Activated naive CD4-positive, alpha-beta T cell treated with anti-CD3 and anti-CD28 coated beads, Interleukin-2, amount 10 ng/mL, durations not matched to agents 7 days and 5 days (primary cell): Measurements from ENCODE around the gene TSHZ2.
"Not testable (repeated sequence)": the region's sequence is repeated elsewhere in the genome, so short reads cannot be mapped to it uniquely, and the experiment has no call there.

Experiments used
- CTCF ChIA-PET: fragments of 350-600 bp; sonication (Branson Sonifier 250); formaldehyde crosslinking; loops from one replicate; lab custom pipeline; 2021; ENCODE audit warnings: antibody characterized with exemption; lab: Charles Lee
- DNase-seq: peaks from one replicate; pipeline ENCODE4 v3.0.0-alpha.2; 2020
- H3K27ac Mint-ChIP-seq: one replicate; pipeline ENCODE4 v1.8.0; 2021; ENCODE audit warnings: mild to moderate bottlenecking, moderate library complexity, mixed read lengths
- H3K27me3 Mint-ChIP-seq: one replicate; pipeline ENCODE4 v1.8.0; 2021; ENCODE audit warnings: mild to moderate bottlenecking, mixed read lengths
- H3K36me3 Mint-ChIP-seq: one replicate; pipeline ENCODE4 v1.8.0; 2021; ENCODE audit warnings: mixed read lengths
- H3K4me1 Mint-ChIP-seq: one replicate; pipeline ENCODE4 v1.8.0; 2021; ENCODE audit warnings: mixed read lengths
- H3K4me3 Mint-ChIP-seq: one replicate; pipeline ENCODE4 v1.8.0; 2021; ENCODE audit warnings: mild to moderate bottlenecking, moderate library complexity, mixed read lengths
- H3K9me3 Mint-ChIP-seq: one replicate; pipeline ENCODE4 v1.8.0; 2021; ENCODE audit warnings: mixed read lengths

Gene TSHZ2

DNA sequence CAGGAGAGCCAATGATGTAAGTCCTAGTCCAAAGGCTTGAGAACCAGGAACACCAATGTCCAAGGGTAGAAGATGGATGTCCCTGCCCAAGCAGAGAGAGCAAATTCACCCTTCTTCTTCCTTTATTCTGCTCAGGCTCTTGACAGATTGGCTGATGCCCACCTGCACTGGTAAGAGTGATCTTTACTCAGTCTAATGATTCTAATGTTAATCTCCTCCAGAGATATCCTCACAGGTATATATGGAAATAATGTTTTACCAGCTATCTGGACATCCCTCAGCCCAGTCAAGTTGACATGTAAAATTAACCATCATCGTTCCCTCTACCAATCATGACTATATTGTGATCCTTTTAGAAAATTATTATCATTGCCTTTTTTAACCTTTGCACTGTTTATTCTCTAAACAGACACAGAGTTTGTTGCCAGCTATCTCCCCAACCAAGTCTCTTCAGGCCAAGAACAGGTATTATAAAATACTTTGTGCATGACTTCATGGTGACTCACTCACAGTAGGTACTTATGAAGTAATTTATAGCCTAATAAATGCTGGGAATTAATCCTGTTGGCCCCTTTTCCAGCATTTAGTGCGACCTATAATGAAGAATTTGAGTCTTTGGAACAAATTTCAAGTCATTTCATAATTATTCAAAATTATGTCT is 26.2 kb upstream of the TSHZ2 start:
- Mint-ChIP-seq H3K27ac (no peak overlapping the region), H3K4me3 (no peak overlapping the region), H3K4me1 (no peaks in the 10 kb centered on the region), H3K36me3 (no peaks in the 10 kb centered on the region), H3K27me3 (no peaks in the 10 kb centered on the region), H3K9me3 (no peaks in the 10 kb centered on the region)
- CTCF ChIA-PET: no interaction called here
- DNase-seq: no peak

DNA sequence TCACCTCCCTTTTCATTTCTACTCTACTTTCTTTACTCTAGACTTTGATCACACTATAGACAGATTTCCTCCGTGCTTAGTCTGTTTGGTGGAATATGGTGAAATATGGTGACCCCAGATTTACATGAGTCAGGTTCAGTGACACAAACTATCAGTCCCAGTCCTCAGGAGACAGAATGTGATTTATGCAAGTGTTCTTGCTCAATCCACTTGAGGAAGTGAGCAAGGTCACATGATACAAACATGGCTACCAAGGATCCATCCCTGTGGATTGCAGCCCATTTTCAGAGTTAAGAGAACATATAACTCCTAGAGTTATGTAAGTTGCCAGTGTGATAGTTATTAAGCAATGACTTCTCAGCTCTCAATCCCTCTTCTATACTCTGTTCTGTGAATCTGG is 23.7 kb upstream of the TSHZ2 start:
- Mint-ChIP-seq H3K27me3 (no peaks in the 10 kb centered on the region), H3K4me3 (no peak overlapping the region), H3K4me1 (no peaks in the 10 kb centered on the region), H3K27ac (no peak overlapping the region), H3K9me3 (no peaks in the 10 kb centered on the region), H3K36me3 (no peaks in the 10 kb centered on the region)
- CTCF ChIA-PET: no interaction called here
- DNase-seq: no peak

DNA sequence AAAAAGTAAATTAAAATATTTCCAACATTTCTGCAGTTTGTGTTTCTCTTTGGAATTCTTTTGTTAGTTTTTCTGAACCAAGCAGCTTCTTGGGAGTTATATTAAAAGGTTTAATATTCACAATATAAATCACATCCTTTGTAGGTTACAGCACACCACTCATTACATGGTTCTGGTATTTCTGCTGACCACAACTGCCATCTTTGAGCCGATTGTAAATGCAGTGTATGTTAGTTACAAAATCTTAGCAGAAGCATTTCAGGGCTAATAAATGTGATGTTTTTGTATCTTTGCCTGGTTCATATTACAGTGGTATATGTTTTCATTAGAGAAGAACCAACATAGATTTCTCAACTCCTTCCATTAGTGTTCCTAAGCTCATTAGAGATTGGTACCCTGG is 19.1 kb upstream of the TSHZ2 start:
- Mint-ChIP-seq H3K4me1 (no peaks in the 10 kb centered on the region), H3K27ac (no peak overlapping the region), H3K4me3 (no peak overlapping the region), H3K27me3 (no peaks in the 10 kb centered on the region), H3K36me3 (no peaks in the 10 kb centered on the region), H3K9me3 (peaks cover 2% of the 10 kb centered on the region)
- CTCF ChIA-PET: interaction anchor here (0.6 kb wide), 1 partner anchor 46 kb away, joined by 3 read pairs; no protein-coding TSS in a partner anchor
- no peak for DNase-seq

DNA sequence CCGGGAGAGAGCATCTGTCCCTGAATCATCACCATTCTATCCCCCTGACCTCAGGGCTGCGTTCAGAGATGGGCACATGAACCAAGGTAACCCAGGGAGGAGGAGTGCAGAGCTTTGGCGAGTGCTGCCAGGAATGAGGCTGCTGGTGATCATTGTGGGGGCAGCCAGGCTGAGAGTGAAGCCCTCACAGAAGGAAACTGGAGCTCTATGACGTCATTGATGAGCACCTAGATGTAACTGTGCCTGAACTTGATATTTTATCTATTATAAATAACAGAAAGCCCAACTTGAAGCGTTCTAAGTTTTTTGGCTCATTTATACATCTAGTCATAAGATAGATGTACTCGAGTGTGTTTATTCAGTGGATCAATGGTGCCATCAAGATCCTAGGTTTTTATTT is 17.3 kb upstream of the TSHZ2 start:
- CTCF ChIA-PET: no interaction called here
- no peak overlapping the region for H3K27ac Mint-ChIP-seq

DNA sequence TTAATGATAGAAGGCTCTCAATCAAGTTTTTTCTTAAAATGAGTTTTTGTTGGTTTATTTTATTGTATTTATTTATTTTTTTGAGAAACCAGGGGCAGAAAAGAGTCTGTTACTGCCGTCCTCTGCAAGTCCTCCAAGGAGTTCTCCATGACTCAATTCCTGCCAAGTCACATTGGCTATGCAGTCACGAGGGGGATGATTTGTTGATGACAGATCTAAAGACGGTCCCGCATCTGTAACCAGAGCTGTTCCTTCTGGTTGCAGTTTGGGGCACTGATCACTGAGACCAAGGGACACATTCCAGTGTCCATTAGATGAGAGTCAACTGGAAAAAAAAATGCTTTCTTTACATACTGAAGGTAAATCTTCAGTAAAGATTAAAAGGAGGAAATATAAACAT is 13.9 kb upstream of the TSHZ2 start:
- DNase-seq: no peak
- Mint-ChIP-seq H3K27ac (no peak overlapping the region), H3K4me3 (no peak overlapping the region), H3K9me3 (peaks cover 2% of the 10 kb centered on the region), H3K36me3 (no peaks in the 10 kb centered on the region), H3K4me1 (no peaks in the 10 kb centered on the region), H3K27me3 (no peaks in the 10 kb centered on the region)
- CTCF ChIA-PET: no interaction called here

More for the DNA sequence above, 17.3 kb upstream of the TSHZ2 start:
- no peaks in the 10 kb centered on the region for H3K4me1 Mint-ChIP-seq
- DNase-seq: no peak
- peaks cover 2% of the 10 kb centered on the region for H3K9me3 Mint-ChIP-seq
- H3K36me3 Mint-ChIP-seq: no peaks in the 10 kb centered on the region
- no peak overlapping the region for H3K4me3 Mint-ChIP-seq
- no peaks in the 10 kb centered on the region for H3K27me3 Mint-ChIP-seq

DNA sequence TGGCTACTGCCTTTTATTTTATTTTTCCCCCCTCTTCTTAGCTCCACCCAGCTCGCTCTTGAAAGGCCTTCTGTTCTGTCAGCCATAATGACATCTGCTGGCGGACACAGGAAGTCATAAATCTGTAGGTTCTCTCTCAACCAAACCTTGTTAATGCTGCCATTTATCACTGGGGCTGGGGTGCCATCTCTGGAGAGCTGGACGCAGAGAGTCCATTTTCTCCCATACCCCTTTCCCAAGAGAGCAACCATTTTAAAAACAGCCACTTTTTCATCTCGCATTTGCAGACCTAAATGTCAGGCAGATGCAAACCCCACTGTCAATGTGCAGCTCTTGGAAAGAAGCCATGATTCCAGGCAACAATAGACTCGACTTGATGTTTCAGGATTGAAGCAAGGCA is 13.0 kb upstream of the TSHZ2 start:
- Mint-ChIP-seq H3K4me1 (no peaks in the 10 kb centered on the region), H3K27ac (no peak overlapping the region), H3K9me3 (peaks cover under 1% of the 10 kb centered on the region), H3K36me3 (no peaks in the 10 kb centered on the region), H3K4me3 (no peak overlapping the region), H3K27me3 (no peaks in the 10 kb centered on the region)
- CTCF ChIA-PET: no interaction called here
- no peak for DNase-seq

DNA sequence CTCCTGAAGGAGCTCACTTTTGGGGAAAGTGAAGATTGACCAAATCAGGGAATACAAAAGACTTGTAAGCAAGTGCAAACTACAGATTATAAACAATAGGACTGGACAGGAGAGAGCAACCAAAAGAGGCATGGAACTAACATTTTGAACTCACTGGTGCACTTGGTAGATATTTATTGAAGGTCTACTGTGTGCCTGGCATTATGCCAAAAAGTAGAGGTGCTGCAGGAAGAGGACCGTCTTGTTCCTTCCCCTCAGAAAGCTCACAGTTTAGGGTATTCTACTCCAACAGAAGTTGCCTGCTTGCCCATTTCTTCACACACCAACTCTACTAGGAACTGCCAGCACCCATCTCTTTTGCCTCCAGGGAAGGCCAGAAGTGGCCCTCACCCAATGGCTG is 10.0 kb upstream of the TSHZ2 start:
- no peak for DNase-seq
- Mint-ChIP-seq H3K4me3 (no peak overlapping the region), H3K4me1 (no peaks in the 10 kb centered on the region), H3K27me3 (no peaks in the 10 kb centered on the region), H3K36me3 (no peaks in the 10 kb centered on the region), H3K9me3 (no peaks in the 10 kb centered on the region), H3K27ac (no peak overlapping the region)
- CTCF ChIA-PET: no interaction called here

DNA sequence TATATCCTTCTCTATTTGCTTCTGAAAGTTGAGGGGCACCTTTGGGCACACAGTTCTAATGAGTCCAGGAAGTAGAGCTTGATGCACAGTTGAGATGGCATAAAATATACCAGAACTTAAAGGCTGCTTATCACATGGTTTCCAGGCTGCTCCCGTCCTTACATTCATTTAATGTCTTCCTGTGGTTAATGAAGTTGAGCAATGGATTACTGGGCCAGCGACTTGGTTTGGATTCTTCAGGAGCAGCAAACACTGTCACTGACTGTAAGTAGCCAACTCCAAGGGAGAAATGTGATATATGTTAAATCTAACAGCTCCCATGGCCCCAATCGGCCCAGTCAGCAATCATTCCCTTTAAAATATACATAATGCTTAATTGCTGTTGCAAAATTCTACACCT is 9.0 kb upstream of the TSHZ2 start:
- CTCF ChIA-PET: no interaction called here
- Mint-ChIP-seq H3K27me3 (no peaks in the 10 kb centered on the region), H3K9me3 (no peaks in the 10 kb centered on the region), H3K4me1 (no peaks in the 10 kb centered on the region), H3K36me3 (no peaks in the 10 kb centered on the region), H3K4me3 (no peak overlapping the region), H3K27ac (no peak overlapping the region)
- DNase-seq: no peak

DNA sequence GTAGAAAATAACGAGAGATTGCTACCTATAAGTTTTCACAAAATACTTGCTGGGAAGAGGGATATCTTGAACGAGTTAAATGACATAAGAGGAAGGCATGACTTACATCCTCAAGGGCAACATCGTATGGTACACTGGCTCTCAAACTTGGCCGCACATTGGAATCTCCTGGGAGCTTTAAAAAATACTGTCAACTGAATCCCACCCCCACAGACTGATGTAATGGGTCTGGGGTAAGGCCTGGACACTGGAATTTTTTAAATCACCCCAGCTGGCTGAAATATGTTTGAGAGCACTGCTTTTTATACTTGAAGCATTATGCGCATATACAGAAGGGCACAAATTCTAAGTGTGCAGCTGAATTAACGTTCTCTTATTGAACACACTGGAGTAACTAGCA is 8.0 kb upstream of the TSHZ2 start:
- H3K27me3 Mint-ChIP-seq: no peaks in the 10 kb centered on the region
- DNase-seq: no peak
- no peak overlapping the region for H3K27ac Mint-ChIP-seq
- H3K4me3 Mint-ChIP-seq: no peak overlapping the region
- H3K36me3 Mint-ChIP-seq: no peaks in the 10 kb centered on the region
- no peaks in the 10 kb centered on the region for H3K9me3 Mint-ChIP-seq
- CTCF ChIA-PET: no interaction called here
- no peaks in the 10 kb centered on the region for H3K4me1 Mint-ChIP-seq

DNA sequence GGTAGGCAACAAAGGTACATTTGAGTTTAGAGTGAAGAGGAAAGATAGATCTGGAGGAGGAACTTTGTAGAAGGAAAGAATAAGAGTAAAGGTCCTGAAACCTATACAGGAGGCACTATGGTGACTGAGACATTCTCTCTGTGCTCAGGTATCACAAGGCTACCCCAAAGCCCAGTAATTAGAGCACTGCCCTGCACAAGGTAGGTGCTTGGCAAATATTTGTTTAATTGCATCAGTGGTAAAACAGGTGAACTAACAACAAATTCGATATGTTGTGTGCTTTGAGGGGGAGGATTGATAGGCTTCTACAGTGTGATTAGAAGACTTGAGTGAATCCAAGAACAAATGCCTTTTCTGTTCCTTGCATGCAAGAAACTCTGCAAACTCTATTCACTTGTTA is 6.8 kb upstream of the TSHZ2 start:
- no peaks in the 10 kb centered on the region for H3K36me3 Mint-ChIP-seq
- no peak overlapping the region for H3K4me3 Mint-ChIP-seq
- no peak for DNase-seq
- no peaks in the 10 kb centered on the region for H3K27me3 Mint-ChIP-seq
- CTCF ChIA-PET: no interaction called here
- no peaks in the 10 kb centered on the region for H3K4me1 Mint-ChIP-seq
- H3K9me3 Mint-ChIP-seq: no peaks in the 10 kb centered on the region
- no peak overlapping the region for H3K27ac Mint-ChIP-seq

DNA sequence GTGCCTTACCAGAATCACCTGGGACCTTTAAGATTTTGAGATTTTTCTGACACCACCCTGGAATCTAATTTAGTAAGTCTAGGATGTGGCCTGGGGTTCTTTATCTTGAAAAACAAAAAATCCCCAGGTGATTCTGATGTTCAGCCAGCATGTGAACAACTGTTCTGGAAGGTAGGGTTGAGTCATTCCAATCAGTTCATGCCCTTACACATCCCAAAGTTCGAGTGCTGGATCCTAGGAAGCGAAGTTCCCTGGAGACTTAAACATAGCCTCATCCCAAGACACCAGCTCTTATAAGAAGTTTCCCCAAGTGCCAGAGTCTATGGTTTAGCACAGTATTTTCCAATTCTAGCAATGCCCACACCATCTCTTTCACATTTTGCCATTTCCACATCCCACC is 6.3 kb upstream of the TSHZ2 start:
- CTCF ChIA-PET: no interaction called here
- H3K4me3 Mint-ChIP-seq: no peak overlapping the region
- no peaks in the 10 kb centered on the region for H3K9me3 Mint-ChIP-seq
- no peak overlapping the region for H3K27ac Mint-ChIP-seq
- no peaks in the 10 kb centered on the region for H3K27me3 Mint-ChIP-seq
- no peak for DNase-seq
- no peaks in the 10 kb centered on the region for H3K4me1 Mint-ChIP-seq
- no peaks in the 10 kb centered on the region for H3K36me3 Mint-ChIP-seq

DNA sequence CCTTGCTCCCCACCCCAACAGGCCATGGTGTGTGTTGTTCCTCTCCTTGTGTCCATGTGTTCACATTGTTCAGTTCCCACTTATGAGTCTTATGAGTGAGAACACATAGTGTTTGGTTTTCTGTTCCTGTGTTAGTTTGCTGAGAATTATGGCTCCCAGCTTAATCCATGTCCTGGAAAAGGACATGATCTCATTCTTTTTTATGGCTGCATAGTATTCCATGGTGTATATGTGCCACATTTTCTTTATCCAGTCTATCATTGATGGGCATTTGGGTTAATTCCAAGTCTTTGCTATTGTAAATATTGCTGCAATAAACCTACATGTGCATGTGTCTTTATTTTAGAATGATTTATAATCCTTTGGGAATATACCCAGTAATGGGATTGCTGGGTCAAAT is 5.6 kb upstream of the TSHZ2 start:
- H3K27ac Mint-ChIP-seq, DNase-seq, H3K4me1 Mint-ChIP-seq, H3K9me3 Mint-ChIP-seq, H3K36me3 Mint-ChIP-seq, CTCF ChIA-PET, H3K4me3 Mint-ChIP-seq, H3K27me3 Mint-ChIP-seq: not testable (repeated sequence)

DNA sequence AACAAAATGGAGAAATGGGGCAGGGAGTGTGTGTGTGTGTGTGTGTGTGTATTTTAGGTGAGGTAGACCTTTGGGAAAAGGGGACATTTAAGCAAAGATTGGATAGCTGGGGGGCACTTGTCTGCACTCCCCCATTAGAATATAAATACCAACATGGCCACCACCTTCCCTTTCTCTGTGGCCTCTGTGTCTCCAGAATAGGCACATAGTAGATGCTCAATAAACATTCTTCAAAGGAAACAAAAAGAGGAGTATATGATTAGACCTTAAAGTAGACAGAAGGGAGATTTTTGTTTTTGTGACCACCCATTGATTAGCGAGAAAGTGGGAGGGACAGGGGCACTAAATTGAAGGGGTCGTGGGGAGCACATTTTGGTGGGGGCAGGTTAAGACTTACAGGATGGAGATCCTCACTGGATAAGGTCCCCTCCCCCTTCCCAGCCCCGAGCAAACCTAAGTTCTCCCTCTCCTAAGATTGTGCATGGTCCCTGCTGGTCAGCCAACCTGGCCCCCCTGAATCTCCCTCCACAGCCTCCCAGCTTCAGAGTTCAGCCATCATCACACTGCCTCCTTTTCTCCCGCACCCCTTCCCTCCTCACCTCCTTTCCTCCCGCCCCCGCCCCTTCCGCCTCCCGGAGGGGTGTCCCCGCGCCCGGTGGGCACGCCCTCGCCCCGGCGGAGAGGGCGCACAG is 514 bp upstream of the TSHZ2 start:
- Mint-ChIP-seq H3K9me3 (no peaks in the 10 kb centered on the region), H3K4me1 (peaks cover 40% of the 10 kb centered on the region), H3K36me3 (peaks cover 5% of the 10 kb centered on the region), H3K4me3 (peak overlapping the region; percentile 56), H3K27ac (peak overlapping the region; percentile 6), H3K27me3 (peaks cover 16% of the 10 kb centered on the region)
- no peak for DNase-seq
- CTCF ChIA-PET: interaction anchor here (1.3 kb wide), 2 partner anchors 28 to 659 kb away, joined by 3 to 4 read pairs; no protein-coding TSS in a partner anchor

DNA sequence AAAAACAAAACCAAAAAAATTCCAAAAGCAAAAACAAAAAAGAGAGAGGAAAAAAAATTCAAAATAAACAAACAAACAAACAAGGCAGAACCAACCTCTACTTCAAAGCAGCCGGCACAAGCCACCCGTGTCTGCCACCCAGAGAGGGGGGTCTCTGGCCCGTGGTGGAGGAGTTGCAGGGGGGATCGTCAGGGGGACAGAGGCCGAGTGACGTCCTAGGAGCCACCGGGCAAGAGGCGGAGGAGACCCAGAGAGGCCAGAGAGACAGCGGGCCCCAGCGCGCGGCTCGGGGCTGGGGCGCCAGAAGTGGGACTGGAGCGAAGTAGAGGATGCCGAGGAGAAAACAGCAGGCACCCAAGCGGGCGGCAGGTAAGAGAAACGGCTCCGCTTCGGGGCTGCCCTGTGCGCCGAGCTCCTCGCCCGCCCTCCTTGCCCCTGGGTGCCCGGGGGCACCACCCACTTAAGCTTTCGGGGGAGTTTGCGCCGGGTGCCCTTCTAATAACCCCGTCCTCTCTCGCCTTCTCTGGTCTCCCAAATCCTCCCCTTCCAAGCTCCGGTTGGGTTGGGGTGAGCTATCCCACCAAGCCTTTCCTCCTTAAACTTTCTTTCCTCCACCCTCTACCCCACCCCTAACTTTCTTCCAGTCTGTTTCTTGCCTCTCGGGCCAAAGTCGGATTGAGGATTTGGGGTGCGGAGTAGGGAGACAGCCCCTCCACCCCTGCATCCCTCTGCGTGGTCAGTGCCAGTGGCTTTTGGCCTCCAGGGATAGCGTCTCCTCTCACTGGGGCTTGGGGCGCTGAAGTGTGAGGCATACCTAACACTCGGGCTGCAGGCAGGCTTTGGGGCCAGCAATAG is 1.0 kb downstream of the TSHZ2 start:
- Mint-ChIP-seq H3K27me3 (peaks cover 16% of the 10 kb centered on the region), H3K36me3 (peaks cover 5% of the 10 kb centered on the region), H3K9me3 (no peaks in the 10 kb centered on the region), H3K4me1 (peaks cover 55% of the 10 kb centered on the region), H3K27ac (peak overlapping the region; percentile 91), H3K4me3 (peak overlapping the region; percentile 90)
- DNase-seq: peak; percentile 63
- CTCF ChIA-PET: interaction anchor here (1.3 to 1.6 kb wide), 2 partner anchors 56 to 243 kb away, joined by 3 read pairs; no protein-coding TSS in a partner anchor
